Activated naive CD4-positive, alpha-beta T cell treated with anti-CD3 and anti-CD28 coated beads, Interleukin-2, amount 50 U/mL, for 16 hours (primary cell): ENCODE measurements around the gene DDO.
"Not testable (repeated sequence)": the region's sequence is repeated elsewhere in the genome, so short reads cannot be mapped to it uniquely, and the experiment has no call there.

Experiments
- DNase-seq: peaks from one replicate; pipeline ENCODE4 v3.0.0-alpha.2; 2020

Gene DDO, protein sequence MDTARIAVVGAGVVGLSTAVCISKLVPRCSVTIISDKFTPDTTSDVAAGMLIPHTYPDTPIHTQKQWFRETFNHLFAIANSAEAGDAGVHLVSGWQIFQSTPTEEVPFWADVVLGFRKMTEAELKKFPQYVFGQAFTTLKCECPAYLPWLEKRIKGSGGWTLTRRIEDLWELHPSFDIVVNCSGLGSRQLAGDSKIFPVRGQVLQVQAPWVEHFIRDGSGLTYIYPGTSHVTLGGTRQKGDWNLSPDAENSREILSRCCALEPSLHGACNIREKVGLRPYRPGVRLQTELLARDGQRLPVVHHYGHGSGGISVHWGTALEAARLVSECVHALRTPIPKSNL

DNA sequence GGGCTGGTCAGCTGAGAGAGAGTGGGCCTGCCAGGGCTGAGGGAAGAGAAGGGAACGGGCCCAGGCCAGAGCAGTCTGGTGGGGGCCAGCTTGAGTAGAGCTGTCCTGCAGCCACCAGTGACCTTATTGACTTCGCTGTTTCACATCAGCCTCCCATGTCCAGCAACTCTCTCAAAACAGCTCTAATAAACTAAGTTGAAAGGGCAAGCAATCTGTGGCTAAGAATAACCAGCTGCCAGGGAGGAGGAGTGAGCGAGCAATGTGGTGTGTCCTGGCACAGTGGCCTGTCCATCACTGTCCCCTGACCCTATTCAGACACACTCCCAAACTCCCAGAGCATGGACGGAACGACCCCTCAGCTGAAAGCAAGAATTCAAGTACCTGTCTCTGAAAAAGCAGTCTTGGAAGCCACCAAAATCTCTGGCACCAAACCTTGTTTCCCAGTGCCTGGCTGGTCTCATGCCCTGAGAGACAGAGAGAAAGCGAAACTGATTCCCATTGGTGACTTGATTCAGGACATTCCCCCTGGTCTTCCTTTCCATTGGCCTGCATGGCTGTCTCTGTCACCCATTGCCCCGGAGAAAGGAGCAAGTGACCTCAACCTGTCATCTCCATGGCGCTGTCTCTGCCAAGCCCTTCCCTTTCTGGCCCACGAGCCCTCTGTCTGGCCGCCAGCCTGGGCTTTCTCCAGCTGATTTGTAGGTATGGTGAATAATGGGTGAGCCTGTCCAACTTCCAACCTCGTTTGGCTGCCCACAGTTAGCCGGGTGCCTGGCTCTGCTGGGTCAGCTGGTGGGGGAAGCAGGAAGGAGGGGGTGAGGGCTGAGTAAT, at the start of gene DDO:
Gene DDO, minus strand, starts transcription at position 490 of the 831 bp plus-strand sequence. CDS start 2,113 bp downstream, outside the sequence.
- DNase-seq, result no peak

DNA sequence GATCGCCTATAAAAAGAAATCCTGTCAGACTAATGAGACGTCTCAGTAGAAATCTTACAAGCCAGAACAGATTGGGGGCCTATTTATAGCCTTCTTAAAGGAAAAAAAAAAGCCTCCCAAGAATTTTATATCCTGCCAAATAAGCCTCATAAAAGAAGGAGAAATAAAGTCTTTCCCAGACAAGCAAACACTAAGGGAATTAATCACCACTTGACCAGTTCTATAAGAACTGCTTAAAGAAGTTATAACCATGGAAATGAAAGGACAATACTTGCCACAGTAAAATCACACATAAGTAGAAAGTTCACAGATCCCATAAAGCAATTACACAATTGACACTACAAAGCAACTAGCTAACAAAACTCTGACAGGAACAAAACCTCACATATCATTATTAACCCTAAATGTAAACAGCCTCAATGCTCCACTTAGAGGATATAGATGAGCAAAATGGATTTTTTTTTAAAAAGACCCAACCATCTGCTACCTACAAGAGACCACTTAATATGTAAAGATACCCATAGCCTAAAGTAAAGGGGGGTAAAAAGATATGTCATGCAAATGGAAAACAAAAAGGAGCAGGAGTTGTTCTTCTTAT, 47.6 kb upstream of the DDO start:
- DNase-seq, result no peak

DNA sequence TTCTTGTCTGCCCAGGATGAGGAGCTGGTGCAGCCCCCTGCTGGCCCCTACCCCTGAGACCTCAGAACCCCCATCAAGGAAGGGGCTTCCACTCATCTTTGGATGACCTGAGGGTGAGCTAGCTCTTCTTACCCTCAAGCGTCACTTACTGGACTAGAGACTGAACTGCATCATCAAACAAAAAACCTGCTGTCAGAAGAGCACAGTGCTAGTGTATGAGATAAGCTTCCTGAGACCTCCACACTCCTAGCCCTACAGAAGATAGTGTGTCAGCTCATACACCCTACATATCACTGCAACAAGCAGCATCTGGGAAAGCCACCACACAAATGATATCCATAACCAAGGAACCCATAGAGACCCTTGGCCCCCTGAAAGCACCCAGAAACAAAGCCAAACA, 46.0 kb upstream of the DDO start:
- DNase-seq, result no peak

DNA sequence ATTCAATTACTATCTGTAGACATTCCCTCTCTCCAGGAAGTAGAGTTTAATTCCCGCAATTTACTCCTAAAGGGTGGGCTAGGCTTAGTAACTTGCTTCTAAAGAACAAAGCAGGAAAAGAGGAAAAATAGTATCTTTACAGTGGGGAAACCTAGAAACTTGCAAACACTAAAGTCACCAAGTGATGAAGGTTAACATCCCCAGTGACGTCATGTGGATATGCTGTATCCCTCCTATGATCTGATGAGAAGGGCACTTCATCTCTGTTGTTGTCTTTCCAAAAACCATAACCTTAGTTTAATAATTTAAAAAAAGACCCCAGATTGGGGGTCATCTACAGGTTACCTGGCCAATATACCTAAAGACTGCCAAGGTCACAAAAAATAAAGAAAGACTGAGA, 43.8 kb upstream of the DDO start:
- DNase-seq, result no peak

DNA sequence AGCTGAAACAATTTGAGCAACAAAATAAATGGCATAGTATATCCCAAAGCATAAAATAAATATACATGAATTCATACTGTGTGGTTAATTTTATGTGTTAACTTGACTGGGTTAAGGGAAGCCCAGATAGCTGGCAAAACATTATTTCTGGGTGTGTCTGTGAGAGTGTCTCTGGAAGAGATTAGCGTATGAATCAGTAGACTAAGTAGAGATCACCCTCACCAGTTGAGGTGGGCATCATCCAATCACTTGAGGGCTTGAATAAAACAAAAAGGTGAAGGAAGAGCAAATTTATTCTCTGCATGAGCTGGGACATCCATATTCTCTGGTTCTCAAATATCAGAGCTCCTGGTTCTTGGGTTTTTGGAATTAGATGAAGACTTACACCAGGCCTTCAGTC, 43.1 kb upstream of the DDO start:
- DNase-seq, result no peak

DNA sequence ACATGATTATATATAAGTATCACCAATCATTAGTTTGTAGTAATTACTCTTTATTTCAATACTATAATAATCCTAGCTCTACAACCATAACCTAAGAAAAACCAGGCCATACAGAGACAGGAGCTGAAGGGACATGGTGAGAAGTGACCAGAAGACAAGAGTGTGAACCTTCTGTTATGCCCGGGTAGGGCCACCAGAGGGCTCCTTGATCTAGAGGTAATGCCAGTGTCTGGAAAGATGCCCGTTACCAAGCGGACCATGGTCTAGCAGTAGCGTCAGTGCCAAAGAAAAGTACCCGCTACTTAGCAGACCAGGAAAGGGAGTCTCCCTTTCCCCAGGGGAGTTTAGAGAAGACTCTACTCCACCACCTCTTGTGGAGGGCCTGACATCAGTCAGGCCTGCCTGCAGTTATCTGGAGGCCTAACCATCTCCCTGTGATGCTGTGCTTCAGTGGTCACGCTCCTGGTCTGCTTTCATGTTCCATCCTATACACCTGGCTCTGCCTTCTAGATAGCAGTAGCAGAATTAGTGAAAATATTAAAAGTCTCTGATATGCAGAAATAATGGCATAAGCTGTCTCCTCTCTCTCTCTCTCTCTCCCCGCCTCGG, 42.3 kb upstream of the DDO start:
- DNase-seq, result not testable (repeated sequence)

DNA sequence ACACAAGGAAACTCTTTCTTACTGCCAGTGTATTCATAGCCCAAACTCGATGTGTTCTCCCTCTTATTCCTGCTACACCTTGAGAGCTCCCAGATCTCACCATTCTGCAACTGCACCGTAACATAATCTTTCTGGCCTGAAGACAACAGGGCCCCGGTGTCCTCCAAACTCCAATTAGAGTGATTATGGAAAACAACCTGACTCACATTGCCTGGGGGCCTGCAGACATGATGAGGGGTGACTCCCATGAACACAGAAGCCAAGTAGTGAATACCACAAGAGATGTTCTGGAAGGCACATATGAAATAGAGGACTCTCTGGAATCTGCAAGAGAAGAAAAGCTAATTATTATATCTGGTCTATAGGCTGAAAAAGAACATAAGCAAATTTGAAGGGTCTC, 41.3 kb upstream of the DDO start:
- no peak for DNase-seq

DNA sequence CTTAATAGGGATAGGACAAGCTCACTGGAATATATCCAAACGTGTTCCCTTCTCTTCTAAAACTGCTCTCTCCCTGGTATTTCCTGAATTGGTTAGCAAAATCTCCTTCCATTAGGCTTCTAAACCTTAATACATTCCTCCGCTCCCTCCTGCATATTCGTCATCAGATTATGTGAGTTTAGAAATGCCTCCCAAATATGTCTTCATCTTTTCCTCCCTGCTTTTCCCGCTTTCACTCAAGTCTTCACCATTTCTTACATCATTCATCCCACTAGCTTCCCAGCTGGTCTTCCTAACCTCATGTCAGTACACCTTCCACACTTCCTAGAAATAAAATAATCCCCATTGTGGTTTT, 34.1 kb upstream of the DDO start:
- no peak for DNase-seq

DNA sequence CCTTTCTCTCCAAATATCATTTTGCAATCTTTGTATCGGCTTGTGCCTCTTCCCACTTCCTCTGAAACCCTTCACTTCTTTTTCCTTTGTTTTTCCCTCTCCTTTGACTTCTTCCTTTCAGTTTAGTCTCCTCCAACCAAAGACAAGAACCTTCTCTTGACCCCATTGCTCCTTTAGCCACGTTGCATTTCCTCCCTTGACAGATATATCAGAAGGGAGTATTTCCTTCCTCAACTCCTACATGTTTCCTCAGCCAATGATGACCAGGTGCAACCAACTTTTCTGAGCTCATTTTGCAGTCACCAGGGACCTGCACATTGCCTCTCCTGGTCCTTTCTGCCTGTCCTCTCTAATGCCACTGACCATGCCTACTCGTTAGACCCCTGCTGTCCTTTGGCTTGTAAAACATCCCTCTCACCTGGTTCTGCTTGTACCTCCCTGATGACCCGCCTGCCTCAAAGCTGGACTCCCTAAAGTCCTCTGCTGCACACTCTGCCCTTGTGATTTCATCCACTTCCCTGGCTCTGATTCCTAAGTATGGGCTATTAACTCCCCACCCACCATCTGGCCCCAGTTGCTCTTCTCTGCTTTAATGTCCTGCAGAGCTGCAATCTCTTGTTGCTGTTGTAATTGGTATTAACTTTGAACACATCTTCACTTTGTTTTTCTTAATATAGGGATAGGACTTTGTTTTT, 33.6 kb upstream of the DDO start:
- no peak for DNase-seq

DNA sequence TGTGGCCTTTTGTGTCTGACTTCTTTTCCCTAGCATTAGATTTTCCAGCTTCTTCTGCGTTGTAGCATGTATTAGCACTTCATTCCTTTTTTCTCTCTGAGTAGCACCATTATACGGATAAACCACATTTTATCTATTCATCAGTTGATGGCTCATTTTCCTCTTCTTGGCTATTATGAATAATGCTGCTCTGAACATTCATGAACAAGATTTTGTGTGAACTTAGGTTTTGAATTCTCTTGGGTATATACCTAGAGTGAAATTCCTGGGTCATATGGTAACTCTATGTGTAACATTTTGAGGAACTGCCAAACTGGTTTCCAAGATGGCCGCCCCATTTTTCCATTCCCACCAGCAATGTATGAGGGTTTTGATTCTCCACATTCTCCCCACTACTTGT, 32.4 kb upstream of the DDO start:
- DNase-seq, result no peak

DNA sequence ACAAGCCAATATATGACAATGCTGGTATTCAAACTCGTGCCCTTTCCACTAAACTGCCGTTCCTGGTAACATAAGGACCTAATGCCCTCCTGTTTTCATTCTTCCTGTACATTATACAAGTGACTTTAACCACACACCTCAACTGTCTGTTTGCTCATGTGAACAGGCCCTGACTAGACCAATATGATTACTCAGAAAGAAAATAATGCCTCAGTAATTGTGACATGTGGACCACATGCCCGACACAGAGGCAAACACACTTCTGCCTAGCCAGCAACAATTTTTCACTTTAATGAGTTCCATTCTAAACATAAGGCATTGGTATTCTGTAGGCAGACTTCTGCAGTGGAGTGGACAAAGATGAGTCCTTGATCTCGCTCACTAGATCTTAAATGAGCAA, 31.0 kb upstream of the DDO start:
- DNase-seq, result no peak

DNA sequence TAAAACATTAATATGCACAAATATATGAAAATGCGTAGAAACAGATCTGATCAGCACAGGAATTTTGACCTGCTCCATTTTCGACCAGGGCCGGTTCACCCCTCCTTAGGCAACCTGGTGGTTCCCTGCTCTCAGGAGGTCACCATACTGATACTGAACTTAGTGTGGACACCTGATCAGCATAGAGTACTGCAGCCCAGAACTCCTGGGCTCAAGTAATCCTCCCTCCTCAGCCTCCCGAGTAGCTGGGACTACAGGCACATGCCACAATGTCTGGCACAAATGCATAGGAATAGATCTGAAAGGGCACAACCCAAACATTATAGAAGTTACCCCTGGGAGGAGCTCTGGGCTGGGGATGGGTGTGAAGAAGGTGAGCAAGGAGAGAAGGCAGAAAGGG, 24.7 kb upstream of the DDO start:
- DNase-seq, result no peak

DNA sequence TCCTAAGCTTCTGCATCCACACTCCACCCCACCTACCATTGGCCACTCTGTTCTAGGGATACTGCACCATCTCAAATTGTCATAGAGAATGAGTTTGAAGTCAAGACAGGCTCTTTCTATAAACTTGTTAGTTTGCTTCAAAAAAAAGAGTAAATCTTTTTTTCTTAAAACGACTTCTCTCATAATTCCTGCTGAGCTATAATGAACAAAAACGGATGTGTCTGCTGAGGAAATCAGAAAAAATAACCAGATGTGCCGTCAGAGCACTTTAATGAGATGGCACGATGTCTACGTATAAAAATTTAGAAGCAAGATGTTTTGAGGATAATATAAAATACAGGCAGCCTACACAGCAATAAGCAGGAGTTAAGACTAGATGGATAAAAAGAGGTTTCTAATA, 24.0 kb upstream of the DDO start:
- DNase-seq, result no peak

DNA sequence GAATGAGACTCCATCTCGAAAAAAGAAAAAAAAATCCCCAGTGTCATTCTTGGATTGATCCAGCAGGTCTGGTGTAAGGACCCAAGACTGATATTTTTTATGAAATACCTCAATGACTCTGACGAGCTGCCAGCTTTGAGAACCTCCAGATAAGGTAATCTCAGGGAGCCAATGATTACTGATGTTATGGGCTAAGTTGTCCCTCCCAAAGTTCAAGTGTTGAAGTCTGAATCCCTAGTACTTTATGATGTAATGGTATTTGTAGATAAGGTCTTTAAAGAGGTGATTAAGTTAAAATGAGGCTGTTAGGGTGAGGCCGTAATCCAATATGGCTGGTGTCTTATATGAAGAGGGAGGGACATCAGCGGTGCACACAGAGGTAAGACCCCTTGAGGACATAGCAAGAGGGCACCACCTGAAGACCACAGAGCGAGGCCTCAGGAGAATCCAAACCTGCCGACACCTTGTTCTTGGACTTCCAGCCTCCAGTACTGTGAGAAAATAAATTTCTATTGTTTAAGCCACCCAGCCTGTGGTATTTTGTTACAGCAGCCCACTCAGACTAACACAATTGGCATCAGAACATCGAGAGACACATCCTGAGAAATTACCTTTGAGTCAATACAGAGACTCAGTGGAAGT, 19.7 kb upstream of the DDO start:
- no peak for DNase-seq

DNA sequence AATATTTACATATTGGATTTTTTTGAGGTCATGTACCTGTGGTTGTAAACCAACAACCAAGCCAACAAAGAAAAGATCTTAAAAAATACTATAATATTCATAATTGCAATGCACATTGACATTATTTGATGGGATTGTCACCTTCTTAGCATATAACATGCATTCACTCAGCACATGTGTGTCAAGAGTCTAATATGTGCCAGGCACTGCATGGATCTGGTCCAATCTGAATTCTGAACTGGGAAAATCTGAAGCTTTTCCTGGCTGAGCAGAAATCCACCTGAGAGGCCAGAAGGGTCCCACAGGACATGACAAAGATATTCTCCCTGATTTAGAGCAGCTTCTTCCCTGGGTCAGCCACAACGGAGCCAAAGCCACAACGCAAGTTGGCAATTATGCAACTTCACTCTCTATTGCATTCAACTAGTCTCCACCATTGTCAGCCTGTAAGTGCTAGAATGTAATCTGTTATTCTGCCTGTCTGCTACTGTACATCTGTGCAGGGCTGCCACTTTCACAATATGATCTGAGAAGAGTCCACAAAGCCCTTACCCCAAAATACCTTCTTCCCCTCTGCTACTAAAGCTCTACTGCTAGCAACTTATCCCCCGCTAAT, 17.0 kb upstream of the DDO start:
- no peak for DNase-seq

DNA sequence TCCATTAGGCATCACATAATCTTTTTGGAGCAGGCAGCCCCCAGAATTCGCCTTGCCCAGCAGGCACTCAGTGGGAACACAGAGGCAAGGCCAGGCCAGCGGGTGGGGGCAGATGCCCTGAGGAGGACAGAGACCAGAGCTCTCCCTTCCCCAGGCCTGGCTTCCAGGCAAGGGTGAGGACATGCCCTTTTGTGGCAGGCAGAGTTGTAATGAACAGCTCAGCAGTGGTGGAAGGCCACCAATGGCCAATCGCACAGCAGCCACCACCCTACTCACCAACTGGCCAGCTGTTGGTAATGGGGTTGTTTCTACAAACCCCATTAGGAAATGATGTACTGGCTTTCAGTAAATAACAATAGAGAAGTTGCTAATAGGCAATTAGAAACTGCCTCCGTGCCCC, 15.4 kb upstream of the DDO start:
- no peak for DNase-seq

DNA sequence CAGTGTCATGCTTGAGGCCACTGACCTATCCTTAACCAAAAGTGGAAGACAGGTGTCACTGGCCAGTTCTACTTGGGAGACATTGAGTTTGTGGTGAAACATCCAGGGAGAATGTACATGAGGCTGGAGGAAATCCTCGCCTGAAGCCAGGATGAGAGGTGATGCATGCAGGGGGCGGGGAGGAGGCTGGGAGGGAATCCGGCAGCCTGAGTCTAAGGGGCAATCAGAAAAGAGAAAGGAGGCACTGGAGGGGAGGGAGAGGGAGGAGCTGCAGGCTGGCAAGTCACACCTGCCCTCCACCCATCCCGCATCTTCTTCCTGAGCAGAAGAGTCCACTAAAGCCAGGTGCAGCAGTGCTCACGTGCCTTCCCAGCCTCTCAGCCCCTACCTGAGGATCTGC, 14.9 kb upstream of the DDO start:
- no peak for DNase-seq

DNA sequence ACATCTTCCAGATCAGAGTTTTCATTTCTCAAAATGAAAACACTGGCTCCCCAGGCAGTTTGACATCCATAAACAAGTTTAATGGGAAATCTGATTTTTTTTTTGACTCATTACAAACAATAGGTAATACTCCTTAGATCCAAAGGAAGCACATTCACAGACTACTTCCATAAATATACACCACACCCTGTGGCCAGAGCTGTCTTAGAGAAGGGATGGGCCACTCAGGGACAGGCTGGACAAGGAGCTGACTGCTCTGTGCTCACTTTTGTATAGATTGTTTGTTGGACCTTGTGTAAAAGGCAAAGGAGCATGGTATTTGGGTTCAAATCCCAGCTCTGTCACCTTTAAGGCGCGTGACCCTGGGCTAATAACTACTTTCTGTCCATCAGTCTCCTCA, 12.8 kb upstream of the DDO start:
- no peak for DNase-seq

DNA sequence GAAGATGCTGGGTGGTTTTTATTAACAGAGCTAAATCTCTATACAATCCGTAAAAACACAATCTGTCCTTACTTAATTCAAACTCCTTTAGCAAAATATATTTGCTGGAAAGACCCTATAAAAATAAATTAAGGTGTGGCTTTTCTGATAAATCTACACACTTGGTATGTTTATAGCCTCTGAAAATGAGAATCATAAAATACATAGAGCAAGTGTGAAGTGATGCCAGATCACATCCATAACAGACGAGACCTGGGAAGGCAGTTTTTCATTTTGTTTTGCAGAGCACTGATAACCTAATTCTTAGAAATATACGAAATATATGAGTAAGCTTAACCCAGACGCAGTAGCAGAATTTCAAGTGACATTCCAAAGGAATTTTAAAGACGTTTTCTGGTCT, 10.4 kb upstream of the DDO start:
- DNase-seq, result no peak

DNA sequence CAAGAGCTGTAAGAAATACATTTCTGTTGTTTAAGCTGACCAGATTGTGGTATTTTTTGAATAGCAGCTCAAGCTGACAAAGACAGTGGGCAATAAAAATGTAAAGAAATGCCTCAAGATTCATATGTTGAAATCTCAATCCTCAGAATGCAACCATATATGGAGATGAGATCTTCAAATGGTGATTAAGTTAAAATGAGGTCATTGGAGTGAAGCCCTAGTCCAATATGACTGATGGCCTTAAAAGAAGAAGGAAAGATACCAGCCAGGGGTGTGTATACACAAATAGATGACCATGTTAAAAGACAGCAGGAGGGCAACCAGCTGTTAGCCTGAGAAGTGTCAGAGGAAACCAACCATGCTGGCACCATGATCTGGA, 7.1 kb upstream of the DDO start:
- no peak for DNase-seq

DNA sequence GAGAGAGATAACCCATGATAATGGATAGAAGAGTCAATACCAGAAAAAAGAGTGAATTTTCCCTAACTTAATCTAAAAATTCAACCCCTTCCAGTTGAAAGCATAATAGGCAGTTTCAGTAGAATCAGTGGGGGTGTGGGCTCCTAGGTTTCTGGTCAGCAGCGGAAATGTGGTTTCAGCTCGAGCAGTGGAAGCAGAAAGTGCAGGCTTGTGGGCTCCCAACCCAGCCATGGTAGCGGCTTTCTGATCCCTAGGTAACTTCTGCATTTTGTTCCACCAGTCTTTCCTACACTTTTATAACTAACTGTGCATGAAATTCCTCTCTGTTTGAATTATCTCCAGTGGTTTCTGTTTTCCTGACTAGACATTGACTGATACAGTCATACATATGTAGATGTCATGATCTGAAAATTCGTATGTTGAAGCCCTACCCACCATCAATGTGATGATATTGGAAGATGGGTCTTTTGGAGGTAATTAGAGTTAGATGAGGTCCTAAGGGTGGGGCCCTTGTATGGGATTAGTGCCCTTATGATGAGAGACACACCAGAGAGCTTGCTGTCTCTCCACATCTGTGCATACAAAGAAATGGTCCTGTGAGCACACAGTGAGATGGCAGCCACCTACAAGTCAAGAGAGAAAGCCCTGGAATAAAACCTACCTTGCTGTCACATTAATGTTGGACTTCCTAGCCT, 6.5 kb upstream of the DDO start:
- DNase-seq, result no peak
